Measurements from ENCODE around the gene IL2RA. TPM values are rescaled to one million over a fixed set of nuclear protein-coding genes. Genes with fewer than 3 reads are reported as not detected.
A peak's percentile ranks its signal among the peaks of the same experiment; 100 is the strongest.
"Not testable (repeated sequence)": the region's sequence is repeated elsewhere in the genome, so short reads cannot be mapped to it uniquely, and the experiment has no call there.

The IL2RA gene
- total RNA-seq, 1 experiment from 2014 or later: not detected

- DNase-seq (ENCODE audit: low spot score): no peak
Observed at GRCh38 chr10:6082496-6083395, 20.6 kb upstream of the IL2RA start.

- no peak for DNase-seq (ENCODE audit: low spot score)
Observed at GRCh38 chr10:6080417-6080973, 18.3 kb upstream of the IL2RA start.

- DNase-seq (ENCODE audit: low spot score): no peak
Observed at GRCh38 chr10:6079044-6079443, 16.9 kb upstream of the IL2RA start.

- no peak for DNase-seq (ENCODE audit: low spot score)
Observed at GRCh38 chr10:6077071-6077675, 15.0 kb upstream of the IL2RA start.

GRCh38 chr10:6074489-6075301 lies 12.5 kb upstream of the IL2RA start:
- no peak for DNase-seq (ENCODE audit: low spot score)

- DNase-seq (ENCODE audit: low spot score): no peak
Observed at GRCh38 chr10:6072215-6072934, 10.2 kb upstream of the IL2RA start.

- DNase-seq (ENCODE audit: low spot score): no peak
Observed at GRCh38 chr10:6071181-6072175, 9.3 kb upstream of the IL2RA start.

- no peak for DNase-seq (ENCODE audit: low spot score)
Observed at GRCh38 chr10:6070660-6071059, 8.5 kb upstream of the IL2RA start.

GRCh38 chr10:6069081-6069931 lies 7.1 kb upstream of the IL2RA start:
- DNase-seq (ENCODE audit: low spot score): peak; percentile 40

GRCh38 chr10:6068422-6068821 lies 6.3 kb upstream of the IL2RA start:
- DNase-seq (ENCODE audit: low spot score): no peak

- no peak for DNase-seq (ENCODE audit: low spot score)
Observed at GRCh38 chr10:6068006-6068405, 5.8 kb upstream of the IL2RA start.

GRCh38 chr10:6067457-6067856 lies 5.3 kb upstream of the IL2RA start:
- DNase-seq (ENCODE audit: low spot score): no peak

- no peak for DNase-seq (ENCODE audit: low spot score)
Observed at GRCh38 chr10:6065835-6066234, 3.7 kb upstream of the IL2RA start.

- no peak for DNase-seq (ENCODE audit: low spot score)
Observed at GRCh38 chr10:6065406-6065805, 3.2 kb upstream of the IL2RA start.

- DNase-seq (ENCODE audit: low spot score): not testable (repeated sequence)
Observed at GRCh38 chr10:6064726-6065125, 2.6 kb upstream of the IL2RA start.

GRCh38 chr10:6064119-6064518 lies 2.0 kb upstream of the IL2RA start:
- DNase-seq (ENCODE audit: low spot score): no peak

- no peak for DNase-seq (ENCODE audit: low spot score)
Observed at GRCh38 chr10:6061056-6061455, 1.1 kb downstream of the IL2RA start.

GRCh38 chr10:6059506-6059905 lies 2.7 kb downstream of the IL2RA start:
- no peak for DNase-seq (ENCODE audit: low spot score)

All from H4 (cell line).